GM19463 (cell line): Measurements from ENCODE around the gene PLXNB2.
"Not testable (repeated sequence)": the region's sequence is repeated elsewhere in the genome, so short reads cannot be mapped to it uniquely, and the experiment has no call there.

ENCODE experiments used
- ATAC-seq: cut with Tn5 transposase; IDR thresholded peaks from one replicate; pipeline ENCODE4 v1.9.1; 2021; ENCODE audit warnings: mild to moderate bottlenecking, moderate library complexity; ENCODE audit not compliant: unreplicated experiment

PLXNB2 gene, protein sequence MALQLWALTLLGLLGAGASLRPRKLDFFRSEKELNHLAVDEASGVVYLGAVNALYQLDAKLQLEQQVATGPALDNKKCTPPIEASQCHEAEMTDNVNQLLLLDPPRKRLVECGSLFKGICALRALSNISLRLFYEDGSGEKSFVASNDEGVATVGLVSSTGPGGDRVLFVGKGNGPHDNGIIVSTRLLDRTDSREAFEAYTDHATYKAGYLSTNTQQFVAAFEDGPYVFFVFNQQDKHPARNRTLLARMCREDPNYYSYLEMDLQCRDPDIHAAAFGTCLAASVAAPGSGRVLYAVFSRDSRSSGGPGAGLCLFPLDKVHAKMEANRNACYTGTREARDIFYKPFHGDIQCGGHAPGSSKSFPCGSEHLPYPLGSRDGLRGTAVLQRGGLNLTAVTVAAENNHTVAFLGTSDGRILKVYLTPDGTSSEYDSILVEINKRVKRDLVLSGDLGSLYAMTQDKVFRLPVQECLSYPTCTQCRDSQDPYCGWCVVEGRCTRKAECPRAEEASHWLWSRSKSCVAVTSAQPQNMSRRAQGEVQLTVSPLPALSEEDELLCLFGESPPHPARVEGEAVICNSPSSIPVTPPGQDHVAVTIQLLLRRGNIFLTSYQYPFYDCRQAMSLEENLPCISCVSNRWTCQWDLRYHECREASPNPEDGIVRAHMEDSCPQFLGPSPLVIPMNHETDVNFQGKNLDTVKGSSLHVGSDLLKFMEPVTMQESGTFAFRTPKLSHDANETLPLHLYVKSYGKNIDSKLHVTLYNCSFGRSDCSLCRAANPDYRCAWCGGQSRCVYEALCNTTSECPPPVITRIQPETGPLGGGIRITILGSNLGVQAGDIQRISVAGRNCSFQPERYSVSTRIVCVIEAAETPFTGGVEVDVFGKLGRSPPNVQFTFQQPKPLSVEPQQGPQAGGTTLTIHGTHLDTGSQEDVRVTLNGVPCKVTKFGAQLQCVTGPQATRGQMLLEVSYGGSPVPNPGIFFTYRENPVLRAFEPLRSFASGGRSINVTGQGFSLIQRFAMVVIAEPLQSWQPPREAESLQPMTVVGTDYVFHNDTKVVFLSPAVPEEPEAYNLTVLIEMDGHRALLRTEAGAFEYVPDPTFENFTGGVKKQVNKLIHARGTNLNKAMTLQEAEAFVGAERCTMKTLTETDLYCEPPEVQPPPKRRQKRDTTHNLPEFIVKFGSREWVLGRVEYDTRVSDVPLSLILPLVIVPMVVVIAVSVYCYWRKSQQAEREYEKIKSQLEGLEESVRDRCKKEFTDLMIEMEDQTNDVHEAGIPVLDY (N-terminal part only)

DNA sequence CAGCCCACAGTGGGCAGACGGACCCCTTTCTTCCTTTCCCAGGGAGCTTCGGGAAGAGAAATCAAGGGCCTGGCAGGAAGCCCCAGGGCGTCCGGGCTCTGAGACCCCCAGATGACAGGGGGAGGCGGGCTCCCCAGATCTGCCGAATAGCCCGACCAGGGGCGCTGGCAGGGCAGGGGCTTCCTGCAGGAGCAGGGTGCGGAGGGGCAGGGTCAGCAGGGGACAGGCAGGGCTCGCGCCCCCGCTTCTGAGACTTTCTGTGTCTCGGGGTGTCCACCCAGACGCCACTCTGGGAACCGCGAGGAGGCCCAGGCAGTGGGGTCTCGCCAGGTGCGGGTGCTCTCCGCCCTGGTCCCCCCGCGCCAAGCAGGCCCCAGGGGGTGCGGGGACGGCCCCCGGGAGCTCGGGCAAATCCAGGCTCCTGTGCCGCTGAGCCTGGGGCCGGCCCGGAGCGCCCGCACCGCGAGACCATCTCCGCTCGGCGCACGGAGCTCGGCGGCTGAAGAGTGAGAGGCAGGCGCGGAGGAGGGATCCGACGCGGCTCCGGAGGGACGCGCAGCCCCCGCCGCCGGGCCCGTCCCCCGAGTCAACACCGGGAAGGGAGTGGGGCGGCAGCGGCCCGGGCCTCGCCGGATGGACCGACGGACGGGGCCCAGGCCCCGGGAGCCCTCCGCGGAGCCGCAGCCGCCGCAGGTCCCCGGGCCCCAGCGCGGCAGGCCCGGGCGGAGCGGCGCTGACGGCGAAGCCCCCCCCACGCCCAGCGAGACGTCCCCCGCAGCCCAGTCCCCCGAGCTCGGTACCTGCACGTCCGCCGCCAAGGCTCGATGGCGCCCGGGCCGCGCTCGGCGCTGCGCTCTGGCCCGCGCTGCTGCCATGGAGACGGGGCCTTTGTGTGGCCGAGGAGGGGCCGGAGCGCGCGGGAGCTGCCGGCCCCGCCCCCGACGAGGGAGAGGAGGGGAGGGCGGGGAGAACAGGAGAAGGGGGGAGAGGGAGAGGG is at the start of gene PLXNB2:
Gene PLXNB2, minus strand, starts transcription at position 894 of the 997 bp plus-strand sequence. CDS start 17,062 bp downstream, outside the sequence.
- peak; percentile 39 for ATAC-seq

DNA sequence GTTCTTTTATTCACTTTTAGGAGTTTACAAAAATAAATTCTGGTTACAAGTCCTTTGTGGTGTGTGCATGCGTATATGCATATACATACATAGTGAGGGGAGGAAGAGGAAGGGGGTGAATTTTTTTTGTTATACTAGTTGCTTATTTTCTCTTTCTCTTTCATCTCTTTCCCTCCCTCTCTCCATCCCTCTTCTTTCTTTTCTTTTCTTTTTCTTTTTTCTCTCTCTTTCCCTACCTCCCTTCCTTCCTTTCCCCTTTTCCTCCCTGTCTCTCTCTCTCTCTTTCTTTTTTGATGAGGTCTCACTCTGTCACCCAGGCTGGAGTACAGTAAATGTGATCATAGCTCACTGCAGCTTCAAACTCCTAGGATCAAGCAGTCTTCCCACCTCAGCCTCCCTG is 49.8 kb upstream of the PLXNB2 start:
- no peak for ATAC-seq

DNA sequence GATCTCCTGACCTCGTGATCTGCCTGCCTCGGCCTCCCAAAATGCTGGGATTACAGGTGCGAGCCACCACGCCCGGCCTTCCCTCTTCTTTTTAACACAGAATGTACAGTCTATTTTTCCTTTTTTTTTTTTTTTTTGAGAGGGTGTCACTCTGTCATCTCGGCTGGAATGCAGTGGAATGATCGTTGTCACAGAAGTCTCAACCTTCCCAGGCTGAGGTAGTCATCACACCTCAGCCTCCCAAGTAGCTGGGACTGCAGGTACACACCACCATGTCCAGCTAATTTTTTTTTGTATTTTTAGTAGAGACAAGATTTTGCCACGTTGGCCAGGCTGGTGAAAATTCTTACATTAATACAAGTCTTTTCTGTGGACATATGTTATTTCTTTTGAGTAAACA is 48.7 kb upstream of the PLXNB2 start:
- no peak for ATAC-seq

DNA sequence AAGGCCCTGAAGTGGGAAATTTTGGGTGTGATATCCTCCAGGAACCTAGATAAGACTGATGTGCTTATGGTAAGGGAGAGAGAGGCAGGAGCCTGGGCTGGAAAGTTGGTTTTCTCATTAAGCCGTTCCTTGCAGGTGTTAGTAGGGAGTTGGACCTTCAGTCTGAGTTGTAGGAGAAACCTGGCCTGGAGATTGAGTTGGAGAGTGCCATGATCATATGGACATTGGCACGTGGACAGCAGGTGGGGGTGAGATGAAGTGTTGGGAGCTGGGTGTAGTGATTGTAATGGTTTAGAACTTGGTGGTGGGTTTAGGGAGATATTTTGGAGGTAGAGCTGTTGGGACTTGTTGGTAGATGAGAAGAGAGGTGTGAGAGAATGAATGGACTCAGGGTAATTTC is 40.6 kb upstream of the PLXNB2 start:
- no peak for ATAC-seq

DNA sequence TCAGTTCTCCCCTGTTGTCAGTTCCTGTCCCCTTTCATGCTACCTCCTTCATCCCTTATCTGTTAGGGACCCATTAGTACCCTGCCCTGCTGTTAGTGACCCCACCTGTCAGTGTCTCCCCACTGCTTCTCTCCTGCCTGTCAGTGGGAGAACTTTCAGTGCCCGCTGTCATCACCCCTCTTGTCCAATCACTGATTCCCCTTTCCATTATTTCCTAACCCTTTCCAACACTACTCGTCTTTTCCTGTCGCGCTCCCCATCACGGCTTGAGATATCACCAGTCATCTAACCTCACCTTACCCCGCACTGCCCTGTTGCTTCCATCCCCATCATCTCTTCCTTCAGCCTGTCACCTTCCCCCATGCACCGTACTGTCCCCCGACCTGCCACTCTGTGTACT is 39.7 kb upstream of the PLXNB2 start:
- no peak for ATAC-seq

DNA sequence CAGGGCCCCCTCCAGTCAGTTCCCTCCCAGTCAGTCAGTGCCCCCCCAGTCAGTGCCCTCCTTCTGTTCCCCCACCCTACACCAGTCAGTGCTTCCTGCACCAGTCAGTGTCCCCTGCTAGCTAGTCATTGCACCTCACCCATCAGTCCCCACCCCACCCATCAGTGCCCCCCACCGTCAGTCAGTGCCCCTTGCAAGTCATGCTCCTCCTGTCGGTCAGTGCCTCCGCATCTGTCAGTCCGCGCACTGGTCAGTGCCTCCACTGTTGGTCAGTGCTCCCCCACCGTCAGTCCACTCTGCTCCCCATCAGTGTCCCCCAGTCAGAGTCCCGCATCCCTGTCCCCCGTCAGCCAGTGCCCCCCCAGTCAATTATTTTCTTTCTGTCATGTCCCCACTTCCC is 39.0 kb upstream of the PLXNB2 start:
- no peak for ATAC-seq

DNA sequence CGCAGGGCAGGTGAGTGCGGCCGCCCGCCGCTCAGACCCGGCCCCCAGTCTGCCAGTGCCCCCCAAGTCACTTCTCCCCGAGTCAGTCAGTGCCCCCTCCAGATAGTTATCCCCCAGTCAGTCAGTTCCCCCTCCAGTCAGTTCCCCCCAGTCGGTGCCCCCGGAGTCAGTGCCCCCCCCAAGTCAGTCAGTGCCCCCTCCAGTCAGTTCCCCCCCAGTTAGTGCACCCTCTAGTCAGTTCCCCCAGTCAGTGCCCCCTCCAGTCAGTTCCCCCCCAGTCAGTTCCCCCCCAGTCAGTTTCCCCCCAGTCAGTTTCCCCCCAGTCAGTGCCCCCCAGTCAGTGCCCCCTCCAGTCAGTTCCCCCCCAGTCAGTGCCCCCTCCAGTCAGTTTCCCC is 36.1 kb upstream of the PLXNB2 start:
- ATAC-seq: no peak

DNA sequence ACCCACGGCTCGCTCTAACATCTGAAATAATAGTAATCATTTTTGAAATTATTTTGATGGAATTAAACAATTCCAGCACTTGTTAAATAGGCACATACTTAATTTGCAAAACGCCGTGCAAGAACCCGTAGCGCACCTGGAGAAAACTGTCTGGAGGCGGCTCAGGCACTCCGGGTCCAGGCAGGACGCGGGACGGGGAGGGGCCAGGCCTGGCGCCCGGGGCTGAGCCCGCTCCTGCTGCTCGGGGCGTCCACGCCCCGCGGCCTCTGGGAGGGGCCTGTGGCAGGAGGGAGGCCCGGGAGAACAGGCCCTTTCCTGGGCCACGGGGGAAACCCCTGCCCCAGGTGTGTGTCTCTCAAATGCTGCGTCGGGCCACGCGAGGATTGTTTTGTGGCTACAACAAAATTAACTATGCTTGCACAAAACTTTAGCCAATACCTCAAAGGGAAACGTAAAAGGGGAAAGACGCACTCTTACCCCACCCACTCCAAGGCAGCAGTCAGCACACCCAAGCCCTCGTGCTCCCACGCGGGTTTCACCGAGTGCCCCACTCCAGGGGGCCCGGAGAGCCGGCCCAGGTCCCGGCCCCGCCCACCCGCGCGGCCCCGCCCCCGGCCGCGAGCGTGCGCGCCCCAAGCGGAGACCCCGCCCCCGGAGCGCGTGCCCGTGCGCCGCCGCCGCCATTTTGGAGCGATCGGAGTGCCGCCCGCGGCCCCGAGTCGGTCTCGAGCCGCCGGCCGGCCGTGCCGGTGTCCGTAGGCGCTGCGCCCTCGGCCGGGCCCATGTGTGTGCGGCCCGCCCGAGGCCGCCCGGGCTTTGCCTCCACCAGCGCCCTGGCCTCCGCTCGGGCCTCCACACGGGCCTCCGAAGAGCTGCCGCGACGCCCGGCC is 35.5 kb upstream of the PLXNB2 start, which contains the start of gene PPP6R2:
Gene PPP6R2, plus strand, starts transcription at position 677 of the 890 bp plus-strand sequence. CDS start 50,582 bp downstream, outside the sequence.
- ATAC-seq: peak; percentile 60

DNA sequence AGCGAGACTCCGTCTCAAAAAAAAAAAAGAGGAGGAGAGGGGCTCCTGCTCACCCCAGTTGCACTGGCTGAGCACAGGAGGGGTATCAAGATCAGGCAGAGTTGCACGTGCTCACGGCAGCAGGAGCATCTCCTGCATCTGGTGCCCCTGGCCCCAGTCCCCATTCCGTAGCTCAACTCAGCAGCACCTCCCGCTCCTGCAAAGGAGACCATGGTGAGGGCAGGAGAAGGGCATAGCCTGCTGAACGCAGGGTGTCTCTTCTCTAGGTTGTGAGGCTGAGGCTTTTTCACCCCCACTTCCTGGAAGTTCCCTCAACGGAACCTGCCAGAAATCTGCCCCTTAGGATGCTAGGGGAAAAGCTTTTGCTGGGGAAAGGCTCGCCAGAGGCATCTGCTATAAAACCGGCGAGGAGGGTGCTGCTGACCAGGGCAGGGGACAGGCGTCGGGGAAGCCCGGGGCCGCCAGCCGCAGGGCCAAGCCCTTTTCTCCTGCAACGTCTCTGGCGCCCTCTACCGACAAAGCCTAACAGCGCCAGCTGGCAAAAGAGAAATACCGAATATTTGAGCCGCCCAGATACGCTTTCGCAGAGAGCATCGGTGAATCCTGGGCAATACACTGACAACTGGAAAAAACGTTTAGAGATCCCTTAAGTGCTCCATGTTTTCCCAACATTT is 34.7 kb upstream of the PLXNB2 start:
- ATAC-seq: no peak

DNA sequence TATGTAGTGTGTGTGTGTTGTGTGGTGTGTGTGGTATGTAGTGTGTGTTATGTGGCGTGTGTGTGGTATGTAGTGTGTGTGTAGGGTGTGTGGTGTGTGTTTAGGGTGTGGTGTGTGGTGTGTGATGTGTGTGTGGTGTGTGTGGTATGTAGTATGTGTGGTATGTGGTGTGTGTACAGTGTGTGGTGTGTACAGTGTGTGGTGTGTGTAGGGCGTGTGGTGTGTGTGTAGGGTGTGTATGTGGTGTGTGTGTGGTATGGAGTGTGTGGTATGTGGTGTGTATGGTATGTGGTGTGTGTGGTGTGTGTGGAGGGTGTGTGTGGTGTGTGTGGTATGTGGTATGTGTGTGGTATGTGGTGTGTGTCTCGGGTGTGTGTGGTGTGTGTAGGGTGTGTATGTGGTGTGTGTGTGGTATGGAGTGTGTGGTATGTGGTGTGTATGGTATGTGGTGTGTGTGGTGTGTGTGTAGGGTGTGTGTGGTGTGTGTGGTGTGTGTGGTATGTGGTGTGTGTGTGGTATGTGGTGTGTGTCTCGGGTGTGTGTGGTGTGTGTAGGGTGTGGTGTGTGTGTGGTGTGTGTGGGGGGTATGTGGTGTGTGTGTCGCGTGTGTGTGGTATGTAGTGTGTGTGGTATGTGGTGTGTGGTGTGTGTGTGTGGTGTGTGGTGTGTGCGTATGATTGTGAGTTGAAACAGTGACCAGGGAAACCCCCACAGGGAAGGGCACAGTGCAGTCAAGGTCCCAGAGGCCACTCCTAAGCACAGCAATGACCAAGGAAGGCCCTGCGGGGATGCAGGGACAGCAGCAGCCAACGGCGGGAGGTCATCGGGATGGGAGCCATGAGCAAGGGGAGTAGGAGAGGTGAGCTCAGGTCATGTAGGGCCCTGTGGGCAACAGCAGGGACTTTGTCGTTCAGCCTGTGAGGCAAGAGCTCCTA is 32.8 kb upstream of the PLXNB2 start:
- ATAC-seq: no peak

DNA sequence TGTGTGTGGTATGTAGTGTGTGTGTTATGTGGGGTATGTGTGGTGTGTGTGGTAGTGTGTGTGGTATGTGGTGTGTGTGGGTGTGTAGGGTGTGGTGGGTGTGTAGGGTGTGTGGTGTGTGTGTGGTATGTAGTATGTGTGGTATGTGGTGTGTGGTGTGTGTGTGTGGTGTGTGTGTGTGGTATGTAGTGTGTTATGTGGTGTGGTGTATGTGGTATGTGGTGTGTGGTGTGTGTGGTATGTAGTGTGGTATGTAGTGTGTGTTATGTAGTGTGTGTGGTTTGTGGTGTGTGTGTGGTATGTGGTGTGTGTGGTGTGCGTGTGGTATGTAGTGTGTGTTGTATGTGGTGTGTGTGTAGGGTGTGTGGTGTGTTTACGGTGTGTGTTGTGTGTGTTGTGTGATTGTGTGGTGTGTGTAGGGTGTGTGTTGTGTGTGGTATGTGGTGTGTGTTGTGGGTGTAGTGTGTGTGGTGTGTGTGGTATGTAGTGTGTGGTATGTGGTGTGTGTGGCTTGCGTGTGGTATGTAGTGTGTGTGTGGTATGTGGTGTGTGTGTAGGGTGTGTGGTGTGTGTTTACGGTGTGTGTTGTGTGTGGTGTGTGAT is 31.5 kb upstream of the PLXNB2 start:
- ATAC-seq: no peak

DNA sequence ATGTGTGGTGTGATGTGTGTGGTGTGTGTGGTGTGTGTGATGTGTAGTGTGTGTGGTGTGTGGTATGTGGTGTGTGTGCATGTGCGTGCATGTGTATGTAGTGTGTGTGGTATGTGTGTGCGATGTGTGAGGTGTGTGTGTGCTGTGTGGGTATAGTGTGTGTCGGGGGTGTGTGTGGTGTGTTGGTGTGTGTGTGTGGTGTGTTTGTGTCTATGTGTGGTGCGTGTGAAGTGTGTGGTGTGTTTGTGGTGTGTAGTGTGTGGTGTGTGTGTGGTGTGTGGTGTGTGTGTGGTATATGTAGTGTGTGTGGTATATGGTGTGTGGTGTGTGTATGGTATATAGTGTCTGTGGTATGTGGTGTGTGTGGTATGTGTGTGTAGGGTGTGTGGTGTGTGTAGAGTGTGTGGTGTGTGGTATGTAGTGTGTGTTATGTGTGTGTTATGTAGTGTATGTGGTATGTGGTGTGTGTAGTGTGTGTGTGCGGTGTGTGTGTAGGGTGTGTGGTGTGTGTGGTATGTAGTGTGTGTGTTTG is 30.7 kb upstream of the PLXNB2 start:
- no peak for ATAC-seq

DNA sequence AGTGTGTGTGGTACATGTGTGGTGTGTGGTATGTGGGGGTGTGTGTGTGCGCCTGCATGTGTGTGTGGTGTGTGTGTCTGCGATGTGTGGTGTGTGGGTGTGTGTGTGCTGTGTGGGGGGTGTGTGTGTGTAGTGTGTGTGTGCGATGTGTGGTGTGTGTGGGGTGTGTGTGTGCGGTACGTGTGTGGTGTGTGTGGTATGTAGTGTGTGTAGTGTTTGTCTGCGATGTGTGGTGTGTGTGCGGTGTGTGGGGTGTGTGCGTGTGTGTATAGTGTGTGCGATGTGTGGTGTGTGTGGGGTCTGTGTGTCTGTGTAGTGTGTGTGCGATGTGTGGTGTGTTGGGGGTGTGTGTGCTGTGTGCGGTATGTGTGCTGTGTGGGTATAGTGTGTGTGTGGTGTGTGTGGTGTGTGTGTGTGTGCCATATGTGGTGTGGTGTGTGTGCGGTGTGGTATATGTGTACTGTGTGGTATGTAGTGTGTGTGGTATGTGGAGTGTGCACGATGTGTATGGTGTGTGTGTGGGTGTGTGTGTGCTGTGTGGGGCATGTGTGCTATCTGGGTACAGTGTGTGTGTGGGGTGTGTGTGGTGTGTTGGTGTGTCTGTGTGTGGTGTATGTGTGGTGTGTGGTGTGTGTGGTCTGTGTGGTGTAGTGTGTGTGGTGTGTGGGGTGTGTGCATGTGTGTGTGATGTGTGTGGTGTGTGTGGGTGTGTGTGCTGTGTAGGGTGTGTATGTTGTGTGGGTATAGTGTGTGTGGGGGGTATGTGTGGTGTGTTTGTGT is 30.0 kb upstream of the PLXNB2 start:
- ATAC-seq: no peak

DNA sequence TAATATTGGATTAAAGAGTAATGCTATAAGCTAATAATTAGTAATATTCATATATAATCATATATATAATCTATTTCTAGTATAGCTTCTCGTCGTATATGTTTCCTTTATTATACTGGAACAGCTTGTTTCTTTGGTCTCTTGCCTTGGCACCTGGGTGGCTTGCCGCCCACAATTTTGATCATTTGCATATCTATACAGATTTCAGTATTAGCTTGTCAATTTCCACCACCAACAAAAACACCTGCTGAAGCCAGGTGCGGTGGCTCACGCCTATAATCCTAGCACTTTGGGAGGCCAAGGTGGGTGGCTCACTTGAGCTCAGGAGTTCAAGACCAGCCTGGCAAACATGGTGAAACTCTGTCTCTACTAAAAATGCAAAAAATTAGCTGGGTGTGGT is 27.0 kb upstream of the PLXNB2 start:
- not testable (repeated sequence) for ATAC-seq

DNA sequence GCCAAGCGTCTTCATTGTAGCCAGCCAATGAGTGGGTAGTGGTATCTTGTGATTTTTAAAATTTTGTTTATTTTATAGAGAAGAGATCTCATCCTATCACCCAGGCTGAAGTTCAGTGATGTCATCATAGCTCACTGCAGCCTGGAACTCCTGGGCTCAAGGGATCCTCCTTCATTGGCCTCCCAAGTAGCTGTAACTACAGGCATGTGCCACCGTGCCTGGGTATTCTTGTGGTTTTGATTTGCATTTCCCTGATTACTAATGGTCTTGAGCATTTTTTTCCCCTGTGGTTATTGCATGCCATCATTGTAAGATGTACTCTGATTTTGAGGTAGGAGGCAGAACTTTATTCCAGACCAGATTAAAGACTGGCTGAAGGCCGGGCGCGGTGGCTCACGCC is 21.8 kb upstream of the PLXNB2 start:
- ATAC-seq: no peak

DNA sequence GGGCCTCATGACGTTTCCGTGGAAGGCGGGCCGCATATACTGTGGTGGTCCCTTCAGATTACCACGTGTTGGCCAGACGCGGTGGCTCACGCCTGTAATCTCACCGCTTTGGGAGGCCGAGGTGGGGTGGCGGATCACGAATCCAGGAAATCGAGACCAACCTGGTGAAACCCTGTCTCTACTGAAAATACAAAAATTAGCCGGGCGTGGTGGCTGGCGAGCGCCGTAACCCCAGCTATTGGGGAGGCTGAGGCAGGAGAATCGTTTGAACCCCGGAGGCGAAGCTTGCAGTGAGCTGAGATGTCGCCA is 20.2 kb upstream of the PLXNB2 start:
- no peak for ATAC-seq
